ENCODE data around the gene GLA.

DNA sequence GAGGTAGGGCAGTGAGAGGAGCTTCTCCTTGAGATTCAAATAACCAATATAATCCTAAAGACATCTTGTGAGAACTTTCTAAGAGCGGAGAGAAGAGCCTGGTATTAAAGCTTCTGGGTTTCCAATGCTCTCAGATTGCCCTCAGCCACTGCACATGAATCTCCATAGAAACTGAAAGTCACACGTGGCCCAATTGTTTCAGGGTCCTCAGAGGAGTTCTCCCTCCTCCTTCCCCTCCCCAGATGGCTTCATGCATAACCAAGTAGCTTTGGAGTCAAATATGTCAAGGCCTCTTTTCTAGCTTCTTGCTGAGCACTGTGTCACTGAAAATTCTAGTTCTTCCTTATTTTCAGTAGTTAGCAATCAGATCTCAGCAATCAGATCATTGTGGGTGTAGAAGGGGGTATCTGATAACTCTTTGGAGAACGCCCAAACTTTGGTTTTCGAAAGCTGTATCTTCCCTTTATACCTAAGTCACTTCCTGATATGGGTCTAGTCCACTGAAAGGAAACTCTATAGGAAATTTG lies 24.0 kb downstream of the GLA start:
- no peak for TF ChIP-seq HDGF (IDR thresholded peaks at IDR 0.05; ENCODE audit: borderline replicate concordance)
- no peak for TF ChIP-seq SP1 (IDR thresholded peaks at IDR 0.05)
- no peak for TF ChIP-seq FOXK2 (IDR thresholded peaks at IDR 0.05)
- no peak for TF ChIP-seq TARDBP (IDR thresholded peaks at IDR 0.05)
- TF ChIP-seq ARNT (IDR thresholded peaks at IDR 0.05): no peak
- TF ChIP-seq, protein P1, sequence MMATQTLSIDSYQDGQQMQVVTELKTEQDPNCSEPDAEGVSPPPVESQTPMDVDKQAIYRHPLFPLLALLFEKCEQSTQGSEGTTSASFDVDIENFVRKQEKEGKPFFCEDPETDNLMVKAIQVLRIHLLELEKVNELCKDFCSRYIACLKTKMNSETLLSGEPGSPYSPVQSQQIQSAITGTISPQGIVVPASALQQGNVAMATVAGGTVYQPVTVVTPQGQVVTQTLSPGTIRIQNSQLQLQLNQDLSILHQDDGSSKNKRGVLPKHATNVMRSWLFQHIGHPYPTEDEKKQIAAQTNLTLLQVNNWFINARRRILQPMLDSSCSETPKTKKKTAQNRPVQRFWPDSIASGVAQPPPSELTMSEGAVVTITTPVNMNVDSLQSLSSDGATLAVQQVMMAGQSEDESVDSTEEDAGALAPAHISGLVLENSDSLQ (IDR thresholded peaks at IDR 0.05): no peak
- TF ChIP-seq BHLHE40 (IDR thresholded peaks at IDR 0.05; ENCODE audit: borderline replicate concordance): no peak
- TF ChIP-seq FOXM1 (IDR thresholded peaks at IDR 0.05; ENCODE audit: borderline replicate concordance): no peak
- TF ChIP-seq ZNF384 (IDR thresholded peaks at IDR 0.05): no peak
- no peak for TF ChIP-seq SUZ12 (IDR thresholded peaks at IDR 0.05)
- TF ChIP-seq CTBP1 (IDR thresholded peaks at IDR 0.05; ENCODE audit: borderline replicate concordance): no peak

All from HEK293T (cell line).